CD4-positive, alpha-beta memory T cell (primary cell): ENCODE results near the gene CCDC73. TPM values are rescaled to one million over a fixed set of nuclear protein-coding genes. Genes with fewer than 3 reads are reported as not detected.
A peak's percentile ranks its signal among the peaks of the same experiment; 100 is the strongest.

Experiments
- CTCF ChIA-PET: fragments of 350-600 bp; sonication (Branson Sonifier 250); formaldehyde crosslinking; loops from one replicate; lab custom pipeline; 2021; ENCODE audit warnings: inconsistent platforms; ENCODE audit not compliant: partially characterized antibody; lab: Charles Lee
- POLR2A ChIA-PET: fragments of 350-600 bp; sonication (Branson Sonifier 250); formaldehyde crosslinking; loops from one replicate; lab custom pipeline; 2021; ENCODE audit not compliant: partially characterized antibody; lab: Charles Lee
- DNase-seq, 5 donors: peaks; one replicate each; pipeline versions ENCODE4 v3.0.0 to v3.0.0-alpha.2; 2020 to 2022; ENCODE audit warnings: mixed read lengths in 1 of 5
- H3K27ac ChIP-seq: one replicate; pipeline ENCODE4 v1.7.0; 2013; ENCODE audit warnings: low read depth, low read length
- H3K27me3 ChIP-seq: 2 replicates; pipeline ENCODE4 v1.7.0; 2013; ENCODE audit warnings: mild to moderate bottlenecking, low read length, moderate library complexity; ENCODE audit not compliant: insufficient read depth
- H3K36me3 ChIP-seq: 2 replicates; pipeline ENCODE4 v1.7.0; 2013; ENCODE audit warnings: mild to moderate bottlenecking, low read length, moderate library complexity; ENCODE audit not compliant: insufficient read depth
- H3K4me1 ChIP-seq: 2 replicates; pipeline ENCODE4 v1.7.0; 2013; ENCODE audit warnings: mild to moderate bottlenecking, low read length, moderate library complexity; ENCODE audit not compliant: insufficient read depth
- H3K4me3 ChIP-seq, 2 donors: one replicate each; pipeline ENCODE4 v1.7.0; 2013; ENCODE audit warnings: low read length in 2 of 2, mild to moderate bottlenecking in 1 of 2
- H3K9me3 ChIP-seq, 2 donors: one replicate each; pipeline ENCODE4 v1.7.0; 2013; ENCODE audit warnings: low read length in 2 of 2, control low read depth in 1 of 2; ENCODE audit not compliant: control insufficient read depth in 1 of 2
- H3K27ac Mint-ChIP-seq, 7 donors: one replicate each; pipeline ENCODE4 v1.8.0; 2020 to 2021; ENCODE audit warnings: mixed read lengths in 7 of 7, mild to moderate bottlenecking in 6 of 7, inconsistent platforms in 3 of 7, moderate library complexity in 3 of 7
- H3K27me3 Mint-ChIP-seq, 2 donors: one replicate each; pipeline ENCODE4 v1.8.0; 2020 to 2021; ENCODE audit warnings: mixed read lengths in 2 of 2
- H3K36me3 Mint-ChIP-seq, 2 donors: one replicate each; pipeline ENCODE4 v1.8.0; 2020 to 2021; ENCODE audit warnings: mixed read lengths in 2 of 2, inconsistent platforms in 1 of 2, mild to moderate bottlenecking in 1 of 2
- H3K4me1 Mint-ChIP-seq, 4 donors: one replicate each; pipeline ENCODE4 v1.8.0; 2020 to 2021; ENCODE audit warnings: mixed read lengths in 4 of 4, mild to moderate bottlenecking in 1 of 4
- H3K4me3 Mint-ChIP-seq, 8 donors: one replicate each; pipeline ENCODE4 v1.8.0; 2020 to 2021; ENCODE audit warnings: mixed read lengths in 8 of 8, mild to moderate bottlenecking in 7 of 8, moderate library complexity in 6 of 8, inconsistent platforms in 3 of 8
- H3K9me3 Mint-ChIP-seq, 8 donors: one replicate each; pipeline ENCODE4 v1.8.0; 2020 to 2021; ENCODE audit warnings: mixed read lengths in 8 of 8, mild to moderate bottlenecking in 5 of 8, inconsistent platforms in 3 of 8, moderate library complexity in 1 of 8
- intact Hi-C: fragments of 100-400 bp; cut with micrococcal nuclease; formaldehyde crosslinking; loops from one replicate; pipeline ENCODE4 v1.15.1; 2023
- polyA plus RNA-seq, 2 donors: library from polyadenylated mRNA; unstranded; fragments of 300-500 nt; fragmentation: Illumina TruSeq; gene quantifications; one replicate each; pipeline ENCODE4 v1.2.3, GENCODE V29; 2021
- total RNA-seq, 2 experiments: library from RNA; stranded (reverse); gene quantifications; one replicate each; pipeline ENCODE4 v1.2.3, GENCODE V29; 2021

The CCDC73 gene
- total and polyA plus RNA-seq, 4 experiments from 2014 or later = not detected

DNA sequence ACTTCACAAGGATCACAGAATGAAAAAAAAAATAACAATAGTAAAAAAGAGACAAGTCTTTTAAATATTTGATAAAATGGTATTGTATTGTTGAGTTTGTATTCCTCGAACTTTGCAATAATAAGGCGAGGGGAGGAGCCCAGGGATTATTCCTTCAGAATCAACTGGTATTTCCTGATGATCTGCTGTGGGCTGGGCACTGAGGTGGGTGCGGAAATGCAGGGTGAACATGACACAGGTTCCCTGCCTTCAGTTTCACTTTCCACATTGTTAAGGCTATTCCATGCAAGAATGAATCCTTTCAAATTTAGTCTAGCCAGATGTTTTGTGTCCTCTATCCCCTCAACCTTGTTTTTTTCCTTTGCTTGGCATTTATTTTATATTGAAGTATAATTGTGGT, 212.9 kb downstream of the CCDC73 start:
- Histone ChIP-seq H3K36me3 (no peaks in the 10 kb centered on the region), H3K4me3 (no peak overlapping the region), H3K4me1 (peaks cover 20% of the 10 kb centered on the region), H3K27me3 (no peaks in the 10 kb centered on the region), H3K9me3 (no peaks in the 10 kb centered on the region), H3K27ac (no peak overlapping the region)
- intact Hi-C loops = loop anchor here (5.0 to 10.0 kb wide), 4 partner anchors 487 to 1776 kb away; partner anchors contain the start of genes ABTB2, DCDC1, DNAJC24 and ELP4
- Mint-ChIP-seq H3K9me3 (no peaks in the 10 kb centered on the region), H3K27ac (peak overlapping the region in 1 of 7 donors; percentile 21), H3K36me3 (peaks cover 1 to 22% of the 10 kb centered on the region in 2 donors), H3K4me1 (peaks cover 20 to 34% (median 25%) of the 10 kb centered on the region in 4 donors), H3K4me3 (no peak overlapping the region), H3K27me3 (no peaks in the 10 kb centered on the region)
- no peak for DNase-seq
- ChIA-PET CTCF (no interaction called here), POLR2A (no interaction called here)

GRCh38 chr11:32580967-32581366, 213.5 kb downstream of the CCDC73 start:
- Histone ChIP-seq H3K27me3 (no peaks in the 10 kb centered on the region), H3K27ac (no peak overlapping the region), H3K4me3 (no peak overlapping the region), H3K36me3 (no peaks in the 10 kb centered on the region), H3K9me3 (no peaks in the 10 kb centered on the region), H3K4me1 (peaks cover 14% of the 10 kb centered on the region)
- no peaks in the 10 kb centered on the region for H3K27me3 Mint-ChIP-seq
- H3K36me3 Mint-ChIP-seq = peaks cover 0 to 20% of the 10 kb centered on the region in 2 donors
- intact Hi-C loops = loop anchor here (5.0 to 10.0 kb wide), 4 partner anchors 486 to 1776 kb away; partner anchors contain the start of genes ABTB2, DCDC1, DNAJC24 and ELP4
- DNase-seq = no peak
- ChIA-PET CTCF (no interaction called here), POLR2A (no interaction called here)
- no peaks in the 10 kb centered on the region for H3K9me3 Mint-ChIP-seq
- no peak overlapping the region for H3K4me3 Mint-ChIP-seq
- H3K4me1 Mint-ChIP-seq = peaks cover 16 to 28% (median 19%) of the 10 kb centered on the region in 4 donors
- H3K27ac Mint-ChIP-seq = no peak overlapping the region

- Histone ChIP-seq H3K36me3 (no peaks in the 10 kb centered on the region), H3K27ac (no peak overlapping the region), H3K27me3 (no peaks in the 10 kb centered on the region), H3K4me3 (no peak overlapping the region), H3K9me3 (no peaks in the 10 kb centered on the region), H3K4me1 (no peaks in the 10 kb centered on the region)
- peaks cover 0 to 3% (median under 1%) of the 10 kb centered on the region in 4 donors for H3K4me1 Mint-ChIP-seq
- no peak overlapping the region for H3K27ac Mint-ChIP-seq
- H3K4me3 Mint-ChIP-seq = no peak overlapping the region
- no peaks in the 10 kb centered on the region for H3K36me3 Mint-ChIP-seq
- H3K27me3 Mint-ChIP-seq = peaks cover 0 to 7% of the 10 kb centered on the region in 2 donors
- H3K9me3 Mint-ChIP-seq = peaks cover 0 to 1% (median 0%) of the 10 kb centered on the region in 8 donors
- intact Hi-C loops = no loop called here
- DNase-seq = no peak
- CTCF ChIA-PET = interaction anchor here (0.8 kb wide), 1 partner anchor 12 kb away, joined by 3 read pairs; no protein-coding TSS in a partner anchor
- POLR2A ChIA-PET = no interaction called here
Observed at GRCh38 chr11:32576456-32576855, 218.0 kb downstream of the CCDC73 start.

DNA sequence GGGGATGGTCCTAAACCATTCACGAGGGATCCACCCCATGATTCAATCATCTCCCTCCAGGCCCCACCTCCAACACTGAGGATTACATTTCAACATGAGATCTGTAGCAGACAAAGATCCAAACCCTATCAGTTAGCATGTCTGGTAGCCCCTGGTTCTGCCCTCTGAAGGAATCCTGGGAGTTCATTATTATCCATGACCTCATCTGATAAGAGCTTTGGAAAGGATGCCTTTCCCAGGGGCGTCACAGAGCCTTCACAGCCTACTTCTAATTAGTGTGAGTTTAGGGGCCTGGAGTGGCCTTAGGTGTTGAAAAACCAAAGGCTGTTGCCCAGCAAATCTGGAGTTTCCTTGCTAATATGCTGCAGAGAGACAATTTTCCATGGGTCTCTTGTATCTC, 219.4 kb downstream of the CCDC73 start:
- ChIA-PET POLR2A (no interaction called here), CTCF (no interaction called here)
- H3K27me3 ChIP-seq = no peaks in the 10 kb centered on the region
- H3K4me3 Mint-ChIP-seq = no peak overlapping the region
- H3K36me3 Mint-ChIP-seq = no peaks in the 10 kb centered on the region
- H3K4me3 ChIP-seq = no peak overlapping the region
- intact Hi-C loops = no loop called here
- H3K9me3 ChIP-seq = no peaks in the 10 kb centered on the region
- H3K27ac Mint-ChIP-seq = no peak overlapping the region
- peaks cover 0 to 4% (median under 1%) of the 10 kb centered on the region in 4 donors for H3K4me1 Mint-ChIP-seq
- H3K9me3 Mint-ChIP-seq = peaks cover 0 to 1% (median 0%) of the 10 kb centered on the region in 8 donors
- no peak for DNase-seq
- no peaks in the 10 kb centered on the region for H3K36me3 ChIP-seq
- no peak overlapping the region for H3K27ac ChIP-seq
- H3K27me3 Mint-ChIP-seq = peaks cover 6 to 13% of the 10 kb centered on the region in 2 donors
- H3K4me1 ChIP-seq = no peaks in the 10 kb centered on the region

DNA sequence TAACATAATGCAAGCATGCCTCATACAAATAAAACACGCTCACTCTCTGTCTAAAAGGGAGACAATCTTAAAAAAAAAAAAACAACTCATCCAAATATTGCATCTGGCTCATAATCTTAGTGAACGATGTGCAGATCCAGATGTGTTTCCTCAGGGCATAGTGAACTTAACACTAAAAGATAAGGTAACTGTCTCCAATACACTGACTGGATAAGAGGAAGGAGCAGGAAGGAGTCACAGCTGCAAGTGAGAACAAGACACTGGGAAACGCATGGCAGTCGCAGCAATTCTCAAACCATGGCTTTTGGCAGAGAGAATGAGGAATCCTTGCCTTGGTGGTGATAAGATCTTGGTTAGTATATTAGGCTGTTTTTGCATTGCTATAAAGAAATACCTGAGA, 220.0 kb downstream of the CCDC73 start:
- ChIA-PET POLR2A (no interaction called here), CTCF (no interaction called here)
- Mint-ChIP-seq H3K4me1 (peaks cover 0 to 4% (median under 1%) of the 10 kb centered on the region in 4 donors), H3K36me3 (no peaks in the 10 kb centered on the region), H3K9me3 (peaks cover 0 to 1% (median 0%) of the 10 kb centered on the region in 8 donors), H3K27me3 (peaks cover 6 to 13% of the 10 kb centered on the region in 2 donors), H3K4me3 (no peak overlapping the region), H3K27ac (no peak overlapping the region)
- no peaks in the 10 kb centered on the region for H3K27me3 ChIP-seq
- no peak overlapping the region for H3K27ac ChIP-seq
- H3K4me1 ChIP-seq = no peaks in the 10 kb centered on the region
- intact Hi-C loops = no loop called here
- H3K36me3 ChIP-seq = no peaks in the 10 kb centered on the region
- H3K4me3 ChIP-seq = no peak overlapping the region
- H3K9me3 ChIP-seq = no peaks in the 10 kb centered on the region
- no peak for DNase-seq

DNA sequence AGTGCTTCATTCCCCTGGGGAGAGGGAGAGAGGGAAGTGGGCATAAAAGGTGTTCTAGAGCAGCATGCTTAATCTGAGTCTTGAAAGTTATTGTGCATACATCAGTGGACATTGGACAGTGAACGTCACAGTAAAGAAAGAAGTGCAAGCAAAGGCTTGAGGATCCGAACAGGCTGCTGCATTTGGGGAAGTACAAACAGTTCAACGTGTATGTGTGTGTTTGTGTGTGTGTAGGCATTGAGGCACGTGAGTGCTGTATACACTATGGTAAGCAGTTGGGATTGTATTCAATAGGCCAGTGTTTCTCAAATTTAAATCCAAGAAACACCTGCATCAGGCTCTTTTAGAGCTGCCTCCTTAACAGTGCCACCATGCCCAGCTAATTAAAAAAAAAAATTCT, 221.2 kb downstream of the CCDC73 start:
- H3K36me3 Mint-ChIP-seq = no peaks in the 10 kb centered on the region
- intact Hi-C loops = no loop called here
- DNase-seq = no peak
- H3K4me3 ChIP-seq = no peak overlapping the region
- H3K27ac ChIP-seq = no peak overlapping the region
- no peaks in the 10 kb centered on the region for H3K9me3 ChIP-seq
- H3K36me3 ChIP-seq = no peaks in the 10 kb centered on the region
- no peaks in the 10 kb centered on the region for H3K27me3 ChIP-seq
- H3K27ac Mint-ChIP-seq = no peak overlapping the region
- peaks cover 0 to 1% (median 0%) of the 10 kb centered on the region in 8 donors for H3K9me3 Mint-ChIP-seq
- ChIA-PET POLR2A (no interaction called here), CTCF (no interaction called here)
- H3K4me1 Mint-ChIP-seq = peaks cover 0 to 4% (median under 1%) of the 10 kb centered on the region in 4 donors
- no peak overlapping the region for H3K4me3 Mint-ChIP-seq
- H3K27me3 Mint-ChIP-seq = peaks cover 8 to 15% of the 10 kb centered on the region in 2 donors
- no peaks in the 10 kb centered on the region for H3K4me1 ChIP-seq

GRCh38 chr11:32571039-32571438, 223.4 kb downstream of the CCDC73 start:
- Histone ChIP-seq H3K27me3 (no peaks in the 10 kb centered on the region), H3K9me3 (no peaks in the 10 kb centered on the region), H3K27ac (no peak overlapping the region), H3K36me3 (no peaks in the 10 kb centered on the region), H3K4me3 (no peak overlapping the region), H3K4me1 (peaks cover 6% of the 10 kb centered on the region)
- intact Hi-C loops = no loop called here
- ChIA-PET CTCF (interaction anchor here (1.0 kb wide), 1 partner anchor 13 kb away, joined by 3 read pairs; no protein-coding TSS in a partner anchor), POLR2A (no interaction called here)
- DNase-seq = no peak
- Mint-ChIP-seq H3K27ac (no peak overlapping the region), H3K27me3 (peaks cover 8 to 15% of the 10 kb centered on the region in 2 donors), H3K9me3 (peaks cover 0 to 2% (median 0%) of the 10 kb centered on the region in 8 donors), H3K36me3 (no peaks in the 10 kb centered on the region), H3K4me3 (no peak overlapping the region), H3K4me1 (peaks cover 7 to 17% (median 8%) of the 10 kb centered on the region in 4 donors)
